ENCODE data around the gene GHRH.

GHRH gene

DNA sequence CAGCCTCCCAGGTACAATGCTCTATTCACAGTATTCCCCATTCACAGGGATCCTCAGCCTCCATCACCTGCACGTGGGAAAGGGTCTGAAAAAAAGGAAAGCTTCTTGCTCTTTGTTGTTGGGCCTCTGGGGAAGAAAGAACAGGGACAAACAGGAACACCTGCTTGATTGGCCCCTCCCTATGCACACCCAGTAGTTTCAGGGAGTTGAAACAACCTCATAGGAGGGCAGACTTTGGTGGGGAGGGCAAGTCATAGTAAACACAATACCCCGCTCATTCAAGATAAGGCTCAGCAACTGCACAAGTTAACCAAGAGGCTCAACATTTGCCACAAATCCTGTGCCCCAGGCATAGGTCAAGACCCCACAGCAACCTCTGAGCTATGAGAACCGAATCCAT, 1.7 kb downstream of the GHRH start:
- no peak for DNase-seq

DNA sequence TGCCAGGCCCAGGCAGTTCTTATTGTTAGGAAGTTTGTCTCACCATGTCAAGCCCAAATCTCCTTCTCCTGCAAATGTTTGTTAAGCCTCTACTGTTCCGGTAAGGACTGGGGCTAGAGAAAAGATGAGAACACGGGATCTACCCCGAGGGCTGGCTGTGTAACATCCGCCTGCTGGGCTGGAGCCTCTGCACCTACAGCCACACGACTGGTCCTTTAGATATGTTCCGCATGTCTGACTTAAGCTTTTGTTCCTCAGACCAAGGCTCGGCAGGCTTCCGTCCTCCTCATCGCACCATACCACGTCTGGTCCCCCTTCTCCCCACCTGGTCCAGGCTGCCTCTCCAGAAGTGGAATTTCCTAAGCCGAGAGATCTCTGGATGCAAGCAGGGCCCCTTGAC, 2.6 kb downstream of the GHRH start:
- DNase-seq: no peak

DNA sequence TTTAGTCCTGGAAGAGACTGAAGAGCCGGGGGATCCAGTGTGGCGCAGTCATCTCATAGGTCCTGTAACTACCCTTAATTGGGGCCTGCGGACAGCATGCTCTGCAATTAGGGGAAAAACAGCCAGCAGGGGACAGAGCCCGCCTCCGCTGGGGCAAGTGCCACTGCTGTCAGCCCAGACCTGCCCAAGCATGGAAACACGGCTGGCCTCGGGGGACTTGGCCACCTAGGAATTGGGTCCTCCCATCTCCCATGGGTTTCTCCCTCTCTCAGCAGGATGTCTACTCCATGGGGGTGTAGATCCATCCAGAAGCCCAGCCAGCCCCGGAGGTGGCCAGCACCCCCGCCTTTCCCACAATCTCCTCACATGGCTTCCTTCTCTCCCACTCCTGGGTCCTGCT, 3.6 kb downstream of the GHRH start:
- DNase-seq: no peak

DNA sequence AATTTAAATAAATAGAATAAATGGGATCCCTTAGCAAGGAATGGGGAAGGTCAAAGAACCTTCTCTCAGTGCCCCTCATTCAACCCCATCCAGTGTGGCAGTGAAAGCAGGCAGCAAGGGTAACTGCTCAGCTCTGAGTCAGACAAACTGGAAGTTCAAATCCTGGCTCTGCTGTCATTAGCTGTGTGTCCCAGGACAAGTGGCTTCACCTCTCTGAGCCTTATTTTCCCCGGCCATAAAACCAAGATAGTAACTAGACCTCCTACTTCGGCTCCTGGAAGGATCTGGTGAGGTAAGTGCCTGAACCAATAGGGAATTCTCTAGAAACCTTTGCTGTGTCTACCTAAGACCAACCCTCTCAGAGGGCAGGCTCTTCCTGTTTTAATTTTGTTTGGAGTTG, 4.1 kb downstream of the GHRH start:
- DNase-seq: no peak

DNA sequence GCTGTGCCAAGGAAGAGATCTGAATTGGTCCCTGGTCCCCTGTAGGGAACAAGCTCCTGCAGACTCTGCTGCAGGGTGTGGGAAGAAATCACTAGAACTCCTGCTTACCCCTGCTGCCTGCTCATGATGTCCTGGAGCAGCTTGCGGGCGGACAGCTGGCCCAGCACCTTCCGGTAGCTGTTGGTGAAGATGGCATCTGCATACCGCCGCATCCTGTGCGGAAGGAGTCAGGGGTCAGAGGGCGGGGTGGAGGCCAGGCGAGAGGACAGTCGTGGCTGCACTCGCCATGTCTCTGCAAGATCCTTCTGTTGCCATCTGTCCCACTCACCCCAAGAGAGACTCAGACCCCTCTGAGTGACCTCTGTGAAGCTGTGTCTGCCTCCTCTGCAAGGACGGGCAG, 5.3 kb downstream of the GHRH start:
- DNase-seq: no peak

DNA sequence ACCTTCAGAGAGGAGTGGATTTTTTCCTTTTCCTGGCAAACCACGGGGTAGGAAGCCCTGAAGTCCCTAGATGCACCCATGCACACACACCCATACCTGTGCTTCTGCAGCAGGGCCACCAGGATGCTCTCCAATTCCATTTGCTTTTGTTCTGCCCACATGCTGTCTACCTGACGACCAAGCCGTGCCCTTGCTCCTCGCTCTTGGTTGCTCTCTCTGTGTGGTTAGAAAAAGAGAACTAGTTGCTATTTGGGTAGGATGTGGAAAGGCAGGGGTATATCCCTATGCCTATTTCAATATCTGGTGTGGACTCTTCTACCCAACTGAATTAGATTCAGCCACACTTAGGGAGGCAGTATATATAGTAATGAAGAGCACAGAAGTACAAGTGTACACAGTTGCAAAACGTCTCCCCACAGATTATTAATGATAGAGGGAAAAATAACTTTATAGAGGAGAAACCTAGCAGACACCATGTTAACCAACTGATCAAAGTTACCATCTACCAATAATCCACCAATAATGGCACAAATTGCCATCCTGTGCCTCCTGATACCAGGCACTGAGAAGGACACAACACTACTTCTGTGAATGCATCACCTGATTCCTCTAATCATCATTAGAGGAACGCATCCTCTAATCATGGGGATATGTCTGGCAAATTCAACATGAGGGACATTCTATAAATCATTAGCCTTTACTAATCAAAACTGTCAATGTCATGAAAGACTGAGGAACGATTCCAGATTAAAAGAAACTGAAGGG, 7.3 kb downstream of the GHRH start:
- no peak for DNase-seq

DNA sequence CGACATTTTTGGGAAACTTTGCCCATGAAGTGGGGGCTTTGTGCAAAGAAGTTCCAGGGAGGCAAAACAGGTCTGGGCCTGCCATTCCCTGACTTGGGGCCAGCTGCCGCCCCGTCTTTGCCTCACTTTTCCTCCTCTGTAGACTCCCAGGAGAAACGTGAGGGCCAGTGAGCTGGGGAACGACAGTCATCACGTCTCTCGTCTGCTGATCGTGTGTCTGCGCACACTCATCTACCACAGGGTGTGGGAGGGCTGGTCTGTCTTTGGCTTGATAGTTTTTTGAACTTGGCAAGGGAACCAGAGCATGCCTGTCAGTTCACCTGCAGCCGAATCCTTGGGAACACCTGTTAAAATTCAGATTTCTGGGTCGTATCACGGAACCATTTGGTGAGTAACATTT, 8.5 kb downstream of the GHRH start:
- DNase-seq: no peak

DNA sequence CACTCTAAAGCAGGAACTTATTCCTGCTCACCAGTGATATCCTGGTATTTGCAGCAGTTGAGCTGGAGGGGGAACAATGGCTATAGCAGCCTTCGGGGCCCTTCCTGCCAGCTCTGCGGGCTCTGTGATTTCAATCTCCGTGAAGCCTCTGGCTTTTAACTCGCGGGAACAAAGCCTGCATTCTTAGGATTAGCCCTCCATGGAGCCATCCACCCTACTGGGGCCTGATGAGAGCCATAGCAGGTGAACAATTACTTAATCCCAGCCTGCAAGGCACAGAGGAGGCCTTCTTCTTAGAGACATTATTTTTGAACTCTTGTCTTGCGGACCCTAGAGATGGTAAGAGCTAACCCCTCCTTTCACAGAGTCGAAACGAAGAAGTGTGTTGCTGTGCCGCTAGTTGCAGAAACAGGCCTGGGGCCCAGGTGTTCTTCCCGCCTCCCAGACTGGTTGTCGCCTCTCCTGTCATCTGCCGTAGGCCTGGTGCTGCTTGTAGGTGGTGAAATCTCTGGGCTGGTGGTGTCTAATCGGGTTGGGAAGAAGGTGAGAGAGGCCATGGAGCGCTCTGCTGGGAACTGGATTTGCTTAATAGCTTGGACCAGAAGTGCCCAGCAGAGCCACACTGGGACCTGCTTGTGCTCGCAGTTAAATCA, 9.7 kb downstream of the GHRH start:
- no peak for DNase-seq

DNA sequence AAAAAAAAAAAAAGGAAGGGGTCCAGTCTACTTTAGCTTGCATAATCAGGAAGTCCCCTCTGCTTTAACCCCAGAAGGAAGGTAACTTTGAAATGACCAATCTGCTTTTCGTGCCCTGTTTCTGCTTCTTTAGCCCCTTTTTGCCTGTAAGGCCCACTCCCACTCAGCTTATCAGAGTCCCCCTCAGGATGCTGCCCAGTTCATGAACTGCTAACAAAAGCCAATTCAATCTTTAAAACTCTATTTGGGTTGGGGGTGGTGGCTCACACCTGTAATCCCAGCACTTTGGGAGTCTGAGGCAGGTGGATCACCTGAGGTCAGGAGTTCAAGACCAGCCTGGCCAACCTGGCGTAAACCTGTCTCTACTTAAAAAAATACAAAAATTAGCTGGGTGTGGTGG, 12.3 kb downstream of the GHRH start:
- no peak for DNase-seq

DNA sequence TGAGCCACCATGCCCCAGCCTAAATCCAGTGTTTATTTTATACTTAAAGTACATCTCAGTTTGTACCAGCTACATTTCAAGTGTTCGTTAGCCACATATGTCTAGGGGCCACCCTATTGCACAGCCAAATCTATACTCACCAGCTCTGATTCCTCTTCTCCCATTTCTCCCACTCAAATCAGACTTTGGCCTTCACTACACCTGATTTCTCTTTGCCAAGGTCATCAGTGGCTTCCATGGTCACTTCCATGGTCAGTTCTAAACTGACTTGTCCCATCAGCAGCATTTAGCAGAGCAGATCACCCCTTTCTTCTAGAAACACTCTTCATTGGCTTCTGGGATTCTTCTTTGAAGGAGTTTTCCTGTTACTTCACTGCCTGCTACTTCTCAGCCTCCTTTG, 14.1 kb downstream of the GHRH start:
- no peak for DNase-seq

DNA sequence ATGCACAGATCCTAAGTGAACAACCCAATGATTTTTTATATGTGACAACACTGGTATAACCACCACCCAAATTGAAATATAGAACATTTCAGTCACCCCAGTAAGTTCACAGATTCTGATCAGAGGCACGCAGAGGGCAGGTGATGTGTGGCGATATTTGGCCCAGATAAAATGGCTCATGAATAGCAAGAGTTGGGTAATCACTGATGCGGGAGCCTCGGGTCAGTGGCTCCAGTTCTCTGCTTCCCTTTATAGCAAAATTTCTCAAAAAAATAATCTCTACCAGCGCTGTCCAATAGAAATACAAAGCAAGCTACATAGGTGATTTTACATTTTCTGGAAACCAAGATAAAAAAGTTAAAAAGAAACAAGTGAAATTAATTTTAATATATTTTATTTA, 14.9 kb downstream of the GHRH start:
- no peak for DNase-seq

DNA sequence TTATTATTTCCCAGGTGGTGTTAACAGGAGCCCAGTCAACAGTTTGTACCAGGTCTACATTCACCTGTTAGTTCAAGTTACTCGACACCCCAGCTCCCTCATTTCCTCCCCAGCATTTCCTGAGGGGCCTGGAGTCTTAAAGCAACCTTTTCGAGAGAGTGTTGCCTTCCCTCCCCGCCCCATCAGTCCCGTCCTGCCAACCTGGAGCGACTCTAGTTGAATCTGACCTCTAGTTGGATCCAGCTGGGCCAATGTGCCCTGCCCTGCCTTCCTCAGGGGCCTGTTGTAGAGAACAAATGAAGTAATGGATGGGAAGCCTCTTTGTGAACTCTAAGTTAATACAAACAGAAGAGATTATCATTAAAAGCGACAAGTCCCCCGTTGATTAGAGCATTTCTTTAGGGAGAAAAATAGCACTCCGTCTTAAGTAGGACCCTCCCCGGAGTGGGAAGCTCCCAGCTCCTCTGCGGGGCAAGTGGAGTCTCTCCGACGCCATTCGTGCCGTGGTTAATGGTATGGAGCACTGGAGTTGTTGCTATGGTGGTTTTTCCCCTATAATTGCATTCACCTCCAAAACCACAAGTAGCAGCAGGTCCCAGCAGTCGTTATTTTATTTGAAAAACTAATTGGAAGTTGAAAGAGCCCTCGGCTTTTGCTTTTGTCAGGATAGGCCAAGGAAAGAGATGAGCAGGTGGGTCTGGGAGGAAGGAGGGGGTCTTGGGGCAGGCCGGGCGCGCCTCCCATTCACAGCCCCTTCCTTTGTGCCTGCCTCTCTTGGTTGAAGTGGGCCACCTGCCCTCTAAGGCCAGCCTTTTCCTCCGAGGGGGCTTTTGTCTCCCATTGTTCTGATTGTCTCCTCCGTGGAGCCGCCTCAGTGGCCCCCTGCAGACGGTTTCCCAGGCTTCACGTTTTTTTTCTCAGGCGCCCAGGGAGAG, 16.1 kb downstream of the GHRH start:
- no peak for DNase-seq

DNA sequence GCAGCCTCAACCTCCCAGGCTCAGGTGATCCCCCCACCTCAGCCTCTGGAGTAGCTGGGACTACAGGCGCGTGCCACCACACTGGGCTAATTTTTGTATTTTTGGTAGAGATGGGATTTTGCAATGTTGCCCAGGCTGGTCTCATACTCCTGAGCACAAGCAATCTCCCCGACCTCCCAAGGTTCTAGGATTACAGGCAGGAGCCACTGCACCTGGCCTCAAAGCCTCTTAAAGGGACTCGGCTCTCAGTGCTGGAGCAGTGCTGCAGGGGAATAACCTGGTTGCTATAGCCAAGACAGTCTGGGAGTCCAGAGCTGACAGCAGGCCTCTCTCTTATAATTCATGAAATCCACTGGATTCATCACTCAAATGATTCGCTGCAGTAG, 17.0 kb downstream of the GHRH start:
- no peak for DNase-seq

DNA sequence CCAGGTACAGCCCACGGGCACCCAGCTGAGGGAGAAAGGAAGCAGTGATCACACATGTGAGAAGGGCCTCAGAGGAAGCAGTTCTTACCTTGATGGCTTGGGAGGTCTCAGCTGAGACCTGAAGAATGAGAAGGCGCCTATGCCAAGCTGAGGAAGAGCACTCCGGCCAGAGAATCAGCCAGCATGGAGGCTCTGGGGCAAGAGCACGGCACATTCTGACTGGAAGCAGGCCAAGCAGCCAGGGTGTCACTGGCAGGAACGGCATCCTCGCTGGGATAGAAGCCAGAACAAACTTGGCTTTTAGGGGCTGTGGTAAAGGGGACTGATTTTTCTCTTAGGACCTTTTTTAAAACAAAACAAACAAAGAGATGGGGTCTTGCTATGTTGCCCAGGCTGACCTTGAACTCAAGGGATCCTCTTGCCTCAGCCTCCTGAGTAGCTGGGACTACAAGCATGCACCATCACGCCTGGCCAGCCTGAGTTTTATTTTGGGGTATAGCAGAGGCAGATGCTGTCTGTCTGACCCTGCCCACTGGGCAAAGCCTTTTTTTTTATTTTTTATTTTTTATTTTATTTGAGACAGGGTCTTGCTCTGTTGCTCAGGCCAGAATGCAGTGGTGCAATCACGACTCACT, 17.6 kb downstream of the GHRH start:
- no peak for DNase-seq

DNA sequence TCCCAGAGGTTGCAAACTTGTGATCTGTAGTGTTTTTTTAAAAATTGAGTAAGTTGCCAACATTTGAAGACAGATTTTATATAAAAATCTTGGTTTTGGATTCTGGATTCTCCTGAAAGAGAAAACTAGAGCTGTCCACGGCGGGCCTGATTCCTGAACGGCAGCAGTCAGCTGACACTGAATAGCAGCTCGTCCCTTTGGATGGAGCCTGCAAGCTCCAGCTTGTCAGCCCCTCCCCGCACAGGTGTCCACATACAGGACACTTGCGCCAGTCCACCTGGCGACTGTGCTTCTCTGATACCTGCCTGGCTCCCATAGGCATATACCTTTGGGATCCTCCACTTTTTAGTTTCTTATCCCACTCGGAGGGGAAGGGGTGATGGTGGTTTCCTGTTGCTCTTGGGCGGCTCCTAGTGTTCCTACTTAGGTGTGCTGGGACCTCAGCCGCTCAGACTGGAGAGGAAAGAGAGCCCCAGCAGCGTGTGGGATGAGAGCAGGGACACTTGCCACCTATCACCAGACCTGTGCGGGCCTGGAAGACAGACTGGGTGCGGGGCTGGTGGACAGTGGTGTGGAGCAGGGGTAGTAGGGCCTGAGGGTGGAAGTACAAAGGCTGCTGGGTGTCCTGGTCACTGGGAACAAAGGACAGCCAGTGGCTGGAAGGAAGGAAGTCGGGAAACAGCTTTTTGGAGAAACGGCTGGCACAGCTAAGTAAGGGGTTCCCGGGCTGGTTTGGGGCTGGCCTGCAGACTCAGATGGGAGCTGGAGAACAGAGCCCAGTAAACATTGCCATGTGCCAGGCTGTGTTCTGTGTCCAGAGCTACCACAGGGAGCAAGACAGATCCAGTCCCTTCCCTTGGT, 18.3 kb downstream of the GHRH start:
- no peak for DNase-seq

DNA sequence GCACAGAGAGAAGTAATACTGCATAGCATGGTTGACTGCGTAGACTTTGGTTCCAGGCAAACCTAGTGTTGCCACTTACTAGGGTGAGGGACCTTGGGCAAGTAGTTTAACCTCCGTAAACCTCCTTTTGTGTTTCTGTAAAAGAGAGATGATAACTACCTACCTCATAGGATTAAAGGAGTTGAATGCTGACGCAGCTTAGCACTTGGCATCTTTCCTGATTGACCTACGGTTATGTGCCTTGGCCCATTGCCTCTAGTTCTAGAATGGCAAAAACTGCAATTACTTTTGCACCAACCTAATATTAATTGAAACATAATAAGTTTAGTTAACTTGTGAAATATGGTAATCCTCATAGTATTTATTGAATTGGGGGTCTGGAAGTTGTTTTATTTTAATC, 19.1 kb downstream of the GHRH start:
- no peak for DNase-seq

DNA sequence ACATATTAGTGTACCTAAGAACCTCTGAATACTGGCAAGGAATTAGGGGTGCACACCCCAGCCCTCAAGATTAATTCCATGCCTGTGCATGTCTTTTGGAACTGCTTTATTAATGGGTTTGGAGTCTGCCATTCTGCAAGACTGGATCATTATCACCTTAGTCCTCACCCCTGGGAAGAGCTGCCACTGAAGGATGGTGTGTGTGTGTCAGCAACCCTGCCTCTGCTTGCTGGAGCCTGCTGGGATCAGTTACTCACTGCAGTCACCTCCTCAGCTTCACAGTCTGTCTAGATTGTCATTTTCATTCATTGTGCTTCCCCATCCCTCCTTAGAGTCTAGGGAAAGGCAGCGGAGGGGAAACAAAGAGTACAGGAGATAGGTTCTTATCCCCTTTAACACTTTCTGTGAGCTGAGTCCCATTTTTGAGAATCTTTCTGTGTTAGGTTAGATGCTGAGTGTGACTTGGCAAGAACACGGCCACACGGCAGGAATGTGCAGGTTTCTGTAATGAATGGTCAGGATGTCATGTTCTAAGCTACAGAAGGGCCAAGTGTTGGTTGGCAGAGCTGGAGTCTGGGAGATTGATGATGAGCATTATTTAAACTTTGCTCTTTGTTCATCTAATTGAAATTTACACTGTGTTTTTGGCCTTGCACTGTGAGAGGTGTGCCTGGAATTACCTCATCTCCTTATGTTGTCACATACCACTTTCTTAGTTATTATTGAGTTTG, 21.1 kb downstream of the GHRH start:
- no peak for DNase-seq

DNA sequence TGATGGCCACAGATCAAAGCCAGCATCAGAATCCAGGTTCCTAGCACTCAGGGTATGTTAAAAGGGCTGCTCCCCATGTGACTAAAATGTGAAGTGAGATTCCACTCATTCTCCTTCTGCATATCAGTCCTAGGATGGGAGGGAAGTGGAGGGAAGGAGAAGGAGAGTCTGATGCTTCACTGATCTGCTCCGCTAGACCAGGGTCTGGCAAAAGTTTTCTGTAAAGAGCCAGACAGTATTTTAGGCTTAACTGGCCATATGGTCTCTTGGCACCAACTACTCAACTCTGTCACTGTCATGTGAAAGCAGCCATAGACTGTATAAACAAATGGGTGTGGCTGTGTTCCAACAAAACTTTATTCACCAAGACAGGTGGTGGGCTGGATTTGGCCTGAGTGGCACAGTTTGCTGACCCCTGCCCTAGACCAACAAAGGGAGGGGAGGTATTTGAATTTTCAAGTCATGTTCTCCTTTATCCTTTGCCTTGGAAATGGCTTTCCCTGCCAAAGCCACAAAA, 22.6 kb downstream of the GHRH start:
- DNase-seq: no peak

DNA sequence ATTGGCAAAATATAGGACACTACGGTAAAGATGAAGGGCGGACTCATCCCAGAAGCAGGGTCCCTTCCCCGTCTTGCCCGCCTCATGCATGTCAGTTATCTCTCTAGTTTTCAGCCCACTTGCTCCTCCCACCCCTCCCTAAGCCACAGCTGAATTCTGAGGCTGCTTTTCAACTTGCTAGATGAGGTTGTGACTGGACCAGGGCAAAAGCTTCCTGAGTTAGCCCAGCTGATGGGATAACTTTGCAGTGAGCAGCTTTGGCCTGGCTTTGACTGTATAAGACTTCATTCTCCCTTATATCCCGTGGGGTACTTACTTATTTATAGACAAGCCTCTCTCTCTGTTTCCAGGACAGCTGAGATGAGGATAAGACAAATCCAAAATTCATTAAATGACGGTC, 23.2 kb downstream of the GHRH start:
- no peak for DNase-seq

DNA sequence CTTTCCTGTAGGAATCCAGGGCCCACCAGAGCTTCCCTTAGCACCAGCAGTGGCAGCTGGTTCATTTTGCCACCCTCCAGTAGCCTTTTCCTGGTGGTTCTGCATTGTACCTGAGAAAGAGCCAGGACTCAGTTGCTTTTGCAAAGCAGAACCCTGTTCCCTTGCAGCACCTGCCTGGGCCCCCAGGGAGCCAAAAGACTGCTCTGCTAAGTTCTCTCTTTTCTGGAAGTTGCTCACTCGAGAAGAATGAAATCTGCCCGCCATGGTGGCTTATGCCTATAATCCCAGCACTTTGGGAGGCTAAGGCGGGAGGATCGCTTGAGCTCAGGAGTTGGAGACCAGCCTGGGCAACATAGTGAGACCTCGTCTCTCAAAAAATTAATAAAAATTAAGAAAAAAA, 24.0 kb downstream of the GHRH start:
- DNase-seq: no peak

DNA sequence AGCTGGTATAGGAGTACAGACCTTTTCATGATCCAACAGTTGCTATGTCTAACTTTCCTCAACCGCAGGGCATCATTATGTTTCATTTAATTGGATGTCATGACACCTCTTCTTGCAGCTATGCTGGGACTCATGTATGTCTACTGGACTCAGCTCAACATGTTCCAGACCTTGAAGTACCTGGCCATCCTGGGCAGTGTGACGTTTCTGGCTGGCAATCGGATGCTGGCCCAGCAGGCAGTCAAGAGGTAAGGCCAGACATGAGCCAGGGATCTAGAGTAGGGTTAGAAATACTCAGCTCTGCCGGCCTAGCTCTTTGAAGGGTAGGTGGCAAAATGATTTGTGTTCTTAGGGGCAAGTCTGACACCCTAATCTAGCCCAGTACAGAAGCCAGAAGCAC, 25.2 kb downstream of the GHRH start:
- no peak for DNase-seq
